Endothelial cell of umbilical vein (primary cell): ENCODE data around the gene DNHD1. TPM values are rescaled to one million over a fixed set of nuclear protein-coding genes. Genes with fewer than 3 reads are reported as not detected.

Experiments
- BruUV-seq: library from RNA; stranded (reverse); fragments of 400-500 nt; replicated peaks from 2 replicates; lab custom pipeline; 2021; lab: Mats Ljungman, UMichigan
- CTCF ChIA-PET: fragments of 300-600, 350-600 bp; sonication (Branson Sonifier 250); formaldehyde crosslinking; loops from one replicate; lab custom pipeline; 2021; ENCODE audit warnings: antibody characterized with exemption, inconsistent platforms; lab: Charles Lee
- POLR2A ChIA-PET: fragments of 300-600, 350-600 bp; sonication (Branson Sonifier 250); formaldehyde crosslinking; loops from one replicate; lab custom pipeline; 2021; ENCODE audit warnings: antibody characterized with exemption, inconsistent platforms; lab: Charles Lee
- DNase-seq: peaks from one replicate; pipeline ENCODE4 v3.0.0-alpha.2; 2011; ENCODE audit warnings: low read depth, low spot score
- FAIRE-seq: peaks from 2 replicates; lab custom pipeline; 2011; peaks lifted over from hg19 to GRCh38; lab: Jason Lieb, UNC
- H2AFZ ChIP-seq: 2 replicates; pipeline ENCODE4 v1.6.0; 2012; ENCODE audit warnings: low read depth, low read length, control low read depth, inconsistent platforms
- H3K27ac ChIP-seq: 2 replicates; pipeline ENCODE4 v1.5.1; 2011; ENCODE audit warnings: low read depth, mild to moderate bottlenecking, control low read depth, low read length, moderate library complexity; ENCODE audit not compliant: insufficient read depth
- H3K27me3 ChIP-seq, 2 experiments: 2 replicates each; pipeline versions ENCODE4 v1.6.0 to v1.6.1; 2011; ENCODE audit warnings: low read length in 2 of 2, mixed read lengths in 1 of 2; ENCODE audit not compliant: control insufficient read depth in 2 of 2, insufficient read depth in 2 of 2
- H3K36me3 ChIP-seq, 2 experiments: 2 replicates in 1 of 2; 3 replicates in 1 of 2; pipeline ENCODE4 v1.5.1; 2011; ENCODE audit warnings: low read length in 2 of 2, mild to moderate bottlenecking in 1 of 2, moderate library complexity in 1 of 2; ENCODE audit not compliant: control insufficient read depth in 2 of 2, insufficient read depth in 2 of 2; ENCODE audit errors: extremely low read depth in 1 of 2
- H3K4me1 ChIP-seq: 3 replicates; pipeline ENCODE4 v1.5.1; 2011; ENCODE audit warnings: mild to moderate bottlenecking, low read length; ENCODE audit not compliant: control insufficient read depth, insufficient read depth; ENCODE audit errors: extremely low read depth
- H3K4me2 ChIP-seq: 2 replicates; pipeline ENCODE4 v1.6.1; 2011; ENCODE audit warnings: low read length, control low read depth, mixed read lengths; ENCODE audit not compliant: insufficient read depth
- H3K4me3 ChIP-seq, 3 experiments: fragments of 200-600 bp in 1 of 3; sonication (generic), shearing (Covaris generic) in 1 of 3; replicated peaks in 1 of 3; 2 replicates each; pipeline ENCODE4 v1.5.1; 2011 to 2016; ENCODE audit warnings: control low read depth in 3 of 3, low read length in 3 of 3, mild to moderate bottlenecking in 2 of 3, inconsistent platforms in 1 of 3, low read depth in 1 of 3, moderate library complexity in 1 of 3; ENCODE audit not compliant: insufficient read depth in 1 of 3
- H3K79me2 ChIP-seq: 2 replicates; pipeline ENCODE4 v1.6.0; 2012; ENCODE audit warnings: low read length, inconsistent platforms; ENCODE audit not compliant: control insufficient read depth, insufficient read depth
- H3K9ac ChIP-seq: replicated peaks from 2 replicates; pipeline ENCODE3; 2011; ENCODE audit warnings: low read length, control low read depth; ENCODE audit not compliant: insufficient read depth; ENCODE audit errors: extremely low read depth
- H3K9me1 ChIP-seq: replicated peaks from 3 replicates; pipeline ENCODE4 v1.6.0; 2011; ENCODE audit warnings: mild to moderate bottlenecking, low read length; ENCODE audit not compliant: control insufficient read depth, insufficient read depth; ENCODE audit errors: extremely low read depth
- H3K9me3 ChIP-seq: replicated peaks from 2 replicates; pipeline ENCODE4 v1.5.1; 2012; ENCODE audit warnings: low read length, inconsistent platforms; ENCODE audit not compliant: control insufficient read depth, insufficient read depth
- H4K20me1 ChIP-seq: replicated peaks from 2 replicates; pipeline ENCODE3; 2011; ENCODE audit warnings: mild to moderate bottlenecking, low read length; ENCODE audit not compliant: control insufficient read depth, insufficient read depth; ENCODE audit errors: extremely low read depth
- EZH2 ChIP-seq: IDR thresholded peaks from 2 replicates; pipeline ENCODE4 v1.6.1; 2012; ENCODE audit warnings: borderline replicate concordance, low read depth, mild to moderate bottlenecking, moderate library complexity, low read length, inconsistent platforms; ENCODE audit not compliant: severe bottlenecking
- FOS ChIP-seq: IDR thresholded peaks from 2 replicates; pipeline ENCODE4 v1.6.1; 2011; ENCODE audit warnings: mild to moderate bottlenecking, low read length, moderate library complexity, borderline replicate concordance; ENCODE audit not compliant: insufficient read depth
- GATA2 ChIP-seq: IDR thresholded peaks from 2 replicates; pipeline ENCODE4 v1.7.0; 2011; ENCODE audit warnings: low read depth, mild to moderate bottlenecking, moderate library complexity, mixed read lengths, low read length; ENCODE audit not compliant: insufficient read length, insufficient read depth
- JUN ChIP-seq: IDR thresholded peaks from 2 replicates; pipeline ENCODE4 v1.6.1; 2011; ENCODE audit warnings: borderline replicate concordance, low read depth; ENCODE audit not compliant: insufficient read length, insufficient read depth
- MYC ChIP-seq: IDR thresholded peaks from one replicate; pipeline ENCODE4 v1.6.1; 2011; ENCODE audit warnings: mild to moderate bottlenecking, low read depth, low read length
- POLR2A ChIP-seq: IDR thresholded peaks from 2 replicates; pipeline ENCODE4 v1.6.1; 2012; ENCODE audit warnings: low read depth, mild to moderate bottlenecking, control low read depth, low read length
- POLR2AphosphoS5 ChIP-seq: IDR thresholded peaks from 2 replicates; pipeline ENCODE4 v1.6.1; 2012; ENCODE audit warnings: low read depth, mild to moderate bottlenecking, control low read depth, low read length, moderate library complexity; ENCODE audit not compliant: insufficient read depth
- dilution Hi-C: fragments of 300-500 bp; cut with MboI; formaldehyde crosslinking; loops from one replicate; pipeline ENCODE4 v1.15.0; 2019; ENCODE audit warnings: low sequenced_read_pairs; ENCODE audit not compliant: extremely low pct_ligation_motif_present
- intact Hi-C: fragments of 100-400 bp; cut with micrococcal nuclease; formaldehyde crosslinking; loops from one replicate; pipeline ENCODE4 v1.10.0; 2022
- polyA plus RNA-seq, 4 experiments: library from polyadenylated mRNA; depleted of rRNA in 3 of 4; stranded (reverse) in 3 of 4; unstranded in 1 of 4; fragments of >200 nt; gene quantifications; 2 replicates each; pipeline versions ENCODE4 v1.2.1 to v1.2.3, GENCODE V29; 2011 to 2012; ENCODE audit warnings: missing spikeins in 1 of 4
- total RNA-seq: library from RNA; stranded (reverse); gene quantifications from 2 replicates; pipeline ENCODE4 v1.2.3, GENCODE V29; 2021
- TF ChIP-seq, protein P1 (sequence below), 2 donors: IDR thresholded peaks; 1 replicate in 1 of 2; 2 replicates in 1 of 2; pipeline ENCODE4 v1.5.1; 2011; ENCODE audit warnings: low read length in 2 of 2, mild to moderate bottlenecking in 2 of 2, moderate library complexity in 2 of 2, control low read depth in 1 of 2, inconsistent platforms in 1 of 2, low read depth in 1 of 2; ENCODE audit not compliant: insufficient read depth in 1 of 2; ENCODE audit errors: extremely low read depth in 1 of 2
- TF ChIP-seq, protein P2 (sequence below): IDR thresholded peaks from 2 replicates; pipeline ENCODE4 v1.6.1; 2011; ENCODE audit not compliant: insufficient read depth, insufficient read length

DNHD1 gene
- total and polyA plus RNA-seq, 2 donors (not counting 3 experiments of a cell fraction or from before 2014, with no cell fraction given): 3.7 to 8.6 TPM

DNA sequence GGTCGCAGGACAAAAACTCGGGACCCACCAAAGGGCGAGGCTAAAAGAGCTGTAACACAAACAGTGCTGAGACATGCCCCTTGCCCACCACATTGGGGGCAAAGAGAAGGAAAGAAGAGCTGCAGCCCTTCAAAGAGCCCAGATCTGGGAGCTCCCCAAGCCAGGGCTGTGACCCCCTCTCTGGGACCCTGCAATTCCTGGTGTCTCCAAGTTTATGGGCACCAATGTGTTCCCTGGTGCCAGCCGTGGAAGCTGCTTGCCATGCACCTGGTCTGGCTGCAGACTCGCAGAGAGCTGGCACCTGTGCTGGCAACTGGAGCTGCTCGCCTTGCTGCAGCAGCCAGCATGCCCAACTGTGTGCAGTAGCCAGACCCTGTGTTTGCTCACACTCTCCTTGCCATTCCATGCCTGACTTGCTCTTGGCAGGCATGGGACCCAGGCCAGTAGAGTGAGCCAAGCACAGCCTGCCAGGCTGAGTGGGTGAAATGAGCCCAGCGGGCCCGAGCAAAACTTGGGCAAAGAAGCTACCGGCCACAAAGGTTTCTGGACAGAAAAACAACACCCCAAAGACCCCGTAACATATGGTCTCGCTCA is 90.4 kb downstream of the DNHD1 start:
- Histone ChIP-seq H3K4me3 (no peak overlapping the region), H3K27ac (no peak overlapping the region), H4K20me1 (no peaks in the 10 kb centered on the region), H3K9me1 (no peaks in the 10 kb centered on the region), H2AFZ (no peak overlapping the region), H3K4me1 (no peaks in the 10 kb centered on the region), H3K27me3 (no peaks in the 10 kb centered on the region), H3K4me2 (no peak overlapping the region), H3K9ac (no peak overlapping the region), H3K9me3 (no peaks in the 10 kb centered on the region), H3K79me2 (no peaks in the 10 kb centered on the region), H3K36me3 (no peaks in the 10 kb centered on the region)
- intact Hi-C loops (no loop called here), dilution Hi-C loops (no loop called here)
- POLR2A ChIA-PET: no interaction called here
- no TSS peak for BruUV-seq
- TF ChIP-seq, protein P1, sequence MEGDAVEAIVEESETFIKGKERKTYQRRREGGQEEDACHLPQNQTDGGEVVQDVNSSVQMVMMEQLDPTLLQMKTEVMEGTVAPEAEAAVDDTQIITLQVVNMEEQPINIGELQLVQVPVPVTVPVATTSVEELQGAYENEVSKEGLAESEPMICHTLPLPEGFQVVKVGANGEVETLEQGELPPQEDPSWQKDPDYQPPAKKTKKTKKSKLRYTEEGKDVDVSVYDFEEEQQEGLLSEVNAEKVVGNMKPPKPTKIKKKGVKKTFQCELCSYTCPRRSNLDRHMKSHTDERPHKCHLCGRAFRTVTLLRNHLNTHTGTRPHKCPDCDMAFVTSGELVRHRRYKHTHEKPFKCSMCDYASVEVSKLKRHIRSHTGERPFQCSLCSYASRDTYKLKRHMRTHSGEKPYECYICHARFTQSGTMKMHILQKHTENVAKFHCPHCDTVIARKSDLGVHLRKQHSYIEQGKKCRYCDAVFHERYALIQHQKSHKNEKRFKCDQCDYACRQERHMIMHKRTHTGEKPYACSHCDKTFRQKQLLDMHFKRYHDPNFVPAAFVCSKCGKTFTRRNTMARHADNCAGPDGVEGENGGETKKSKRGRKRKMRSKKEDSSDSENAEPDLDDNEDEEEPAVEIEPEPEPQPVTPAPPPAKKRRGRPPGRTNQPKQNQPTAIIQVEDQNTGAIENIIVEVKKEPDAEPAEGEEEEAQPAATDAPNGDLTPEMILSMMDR (IDR thresholded peaks at IDR 0.05; ENCODE audit: extremely low read depth in 1 of 2, insufficient read depth in 1 of 2, low read depth in 1 of 2, low read length in 2 of 2): no peak
- TF ChIP-seq MYC: no peak
- no peak for TF ChIP-seq GATA2
- TF ChIP-seq POLR2A: no peak
- no peak for TF ChIP-seq FOS
- no peak for TF ChIP-seq POLR2AphosphoS5
- no peak for TF ChIP-seq JUN
- no peak for TF ChIP-seq EZH2
- TF ChIP-seq, protein P2, sequence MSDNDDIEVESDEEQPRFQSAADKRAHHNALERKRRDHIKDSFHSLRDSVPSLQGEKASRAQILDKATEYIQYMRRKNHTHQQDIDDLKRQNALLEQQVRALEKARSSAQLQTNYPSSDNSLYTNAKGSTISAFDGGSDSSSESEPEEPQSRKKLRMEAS: no peak
- CTCF ChIA-PET: interaction anchor here (0.8 to 1.4 kb wide), 4 partner anchors 8 to 17 kb away, joined by 3 to 4 read pairs (median 4); no protein-coding TSS in a partner anchor
- FAIRE-seq (no peak), DNase-seq (no peak)
